HG03045 (cell line): ENCODE results near the gene KCTD14.
"Not testable (repeated sequence)": the region's sequence is repeated elsewhere in the genome, so short reads cannot be mapped to it uniquely, and the experiment has no call there.

ENCODE experiments used
- ATAC-seq: cut with Tn5 transposase; IDR thresholded peaks from one replicate; pipeline ENCODE4 v1.9.1; 2021; ENCODE audit warnings: mild to moderate bottlenecking, moderate library complexity; ENCODE audit not compliant: unreplicated experiment

KCTD14 gene

DNA sequence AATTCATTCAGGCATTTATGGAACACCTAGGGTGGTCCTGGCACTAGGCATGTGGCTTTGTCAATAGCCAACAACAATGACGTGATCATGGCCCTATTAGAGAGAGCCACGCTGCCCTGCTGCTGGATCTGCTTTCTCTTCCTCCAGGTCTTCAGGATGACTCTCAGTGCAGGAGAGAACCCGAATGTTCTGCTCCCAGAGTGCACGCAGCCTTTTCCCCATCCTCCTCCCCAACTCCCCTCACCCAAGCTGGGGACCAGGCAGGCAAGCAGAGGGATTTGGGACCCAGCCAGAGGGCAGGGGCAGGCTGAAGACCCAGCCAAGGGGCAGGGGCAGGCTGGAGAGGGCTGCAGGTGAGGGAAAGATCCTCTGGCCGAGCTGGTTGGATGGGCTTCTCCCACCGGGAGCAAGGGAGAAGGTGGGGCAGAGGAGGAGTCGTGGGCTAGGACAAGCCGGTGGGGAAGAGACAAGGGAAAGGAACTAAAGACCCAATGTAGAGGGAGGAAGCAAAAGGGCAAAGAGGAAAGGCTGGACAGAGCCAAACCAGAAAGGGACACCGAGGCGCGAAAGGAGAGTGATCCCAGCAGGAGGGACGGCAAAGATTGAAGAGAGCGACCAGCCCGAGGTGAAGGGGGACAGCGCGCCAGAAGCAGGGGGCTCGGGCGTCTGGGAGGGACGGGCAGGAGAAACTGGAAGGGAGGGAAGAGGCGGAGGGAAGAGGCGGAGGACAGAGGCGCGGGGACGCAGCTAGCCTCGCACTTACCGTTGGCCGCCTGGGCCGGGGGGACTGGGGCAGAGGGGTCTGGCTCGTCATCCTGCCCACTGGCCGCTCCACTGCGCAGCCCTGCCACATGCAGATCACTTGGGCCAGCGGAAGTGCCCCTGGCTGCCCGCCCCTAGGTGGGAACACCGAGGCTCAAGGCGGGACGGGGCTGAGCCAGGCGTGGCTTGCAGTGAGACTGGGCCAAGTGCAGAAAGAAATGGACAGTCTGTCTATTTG lies at the start of gene KCTD14:
TSS of gene KCTD14 (minus strand) at position 880 of the 1,000 bp plus-strand sequence. CDS start at position 853, 27 bp downstream.
- ATAC-seq: no peak

DNA sequence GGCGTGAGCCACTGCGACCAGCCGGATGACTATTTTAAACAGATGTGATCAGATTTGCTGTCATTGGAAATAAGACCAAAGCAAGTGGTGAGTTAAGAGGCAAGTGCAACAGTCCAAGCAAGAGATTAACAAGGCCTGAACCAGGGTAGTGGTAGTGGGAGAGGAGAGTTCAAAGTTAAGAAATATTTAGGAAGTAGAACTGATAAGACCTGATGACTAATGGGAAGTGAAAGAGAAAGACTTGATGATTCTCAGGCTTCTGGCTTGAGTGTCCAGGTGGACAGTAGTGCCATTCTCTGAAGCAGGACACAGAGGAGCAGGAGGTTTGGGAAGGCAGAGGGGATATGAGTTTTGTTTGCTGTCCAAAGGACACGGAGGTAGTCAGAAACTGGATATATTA lies 49.4 kb upstream of the KCTD14 start:
- ATAC-seq: no peak

GRCh38 chr11:78071717-78072116 lies 48.6 kb upstream of the KCTD14 start:
- ATAC-seq: no peak

DNA sequence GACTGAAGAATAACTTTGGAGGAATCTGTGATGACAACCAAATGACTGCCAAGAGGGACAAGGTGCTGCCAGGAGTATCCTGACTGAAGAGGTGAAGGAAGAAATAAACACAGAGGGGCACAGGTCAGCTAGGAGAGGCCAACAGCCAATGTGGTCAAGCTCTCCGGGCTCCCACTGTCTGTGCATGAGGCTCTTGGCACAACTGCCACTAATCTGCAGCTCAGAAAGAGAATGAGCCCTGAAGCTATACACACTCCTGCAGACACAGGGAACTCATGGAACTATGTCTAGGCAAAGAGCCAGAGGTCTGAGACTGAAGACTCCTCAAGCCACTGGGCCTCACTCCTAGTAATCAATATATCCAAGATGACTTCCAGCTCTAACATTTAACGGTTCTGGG lies 47.5 kb upstream of the KCTD14 start:
- no peak for ATAC-seq

- no peak for ATAC-seq
Measured at GRCh38 chr11:78069465-78069864, 46.4 kb upstream of the KCTD14 start.

GRCh38 chr11:78067704-78068103 lies 44.6 kb upstream of the KCTD14 start:
- no peak for ATAC-seq

- no peak for ATAC-seq
Measured at GRCh38 chr11:78066471-78066870, 43.4 kb upstream of the KCTD14 start.

DNA sequence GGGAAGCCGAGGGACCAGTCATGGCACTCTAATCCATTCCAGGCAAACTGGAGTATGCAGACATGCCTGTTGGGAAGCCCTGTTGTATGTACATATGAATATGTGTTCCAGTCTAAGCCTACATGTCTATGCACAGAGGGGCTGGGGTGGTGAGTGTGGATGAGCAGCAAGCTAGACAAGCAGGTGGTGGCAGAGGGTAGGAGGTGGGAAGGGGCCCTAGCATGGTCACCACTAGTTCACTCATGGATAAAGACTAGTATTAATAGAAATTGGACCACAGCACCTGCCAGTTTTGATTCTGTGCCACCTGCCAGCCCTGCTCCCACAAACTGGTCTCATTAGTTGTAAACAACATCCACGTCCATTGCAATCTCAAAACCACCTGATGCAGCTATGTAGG lies 42.1 kb upstream of the KCTD14 start:
- ATAC-seq: no peak

DNA sequence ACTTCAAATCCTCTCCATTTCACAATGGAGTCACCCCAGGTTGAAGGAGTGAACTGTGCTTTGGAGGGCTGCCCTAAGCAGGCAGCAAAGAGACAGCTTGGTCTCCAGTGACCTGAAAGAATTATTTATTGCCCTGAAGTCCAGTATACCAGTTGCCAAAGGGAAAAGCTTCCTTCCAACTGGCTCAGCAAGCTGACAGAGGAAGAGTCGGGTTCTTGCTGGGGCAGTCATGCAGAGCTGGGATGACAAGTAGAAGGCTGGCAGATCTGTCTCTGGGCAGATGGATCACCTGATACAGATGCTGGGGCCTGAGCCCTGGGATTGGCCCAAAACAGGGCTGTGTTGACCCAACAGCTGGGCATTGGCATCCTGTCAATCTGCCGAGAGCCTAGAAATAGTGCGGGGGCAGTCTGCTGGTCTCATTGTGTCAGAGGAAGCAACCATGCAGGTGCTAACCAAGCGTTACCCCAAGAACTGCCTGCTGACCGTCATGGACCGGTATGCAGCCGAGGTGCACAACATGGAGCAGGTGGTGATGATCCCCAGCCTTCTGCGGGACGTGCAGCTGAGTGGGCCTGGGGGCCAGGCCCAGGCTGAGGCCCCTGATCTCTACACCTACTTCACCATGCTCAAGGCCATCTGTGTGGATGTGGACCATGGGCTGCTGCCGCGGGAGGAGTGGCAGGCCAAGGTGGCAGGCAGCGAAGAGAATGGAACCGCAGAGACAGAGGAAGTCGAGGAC lies 40.5 kb upstream of the KCTD14 start, which contains the start of gene THRSP:
TSS of gene THRSP (plus strand) at position 422 of the 742 bp plus-strand sequence. CDS start at position 443, 21 bp downstream.
- no peak for ATAC-seq

DNA sequence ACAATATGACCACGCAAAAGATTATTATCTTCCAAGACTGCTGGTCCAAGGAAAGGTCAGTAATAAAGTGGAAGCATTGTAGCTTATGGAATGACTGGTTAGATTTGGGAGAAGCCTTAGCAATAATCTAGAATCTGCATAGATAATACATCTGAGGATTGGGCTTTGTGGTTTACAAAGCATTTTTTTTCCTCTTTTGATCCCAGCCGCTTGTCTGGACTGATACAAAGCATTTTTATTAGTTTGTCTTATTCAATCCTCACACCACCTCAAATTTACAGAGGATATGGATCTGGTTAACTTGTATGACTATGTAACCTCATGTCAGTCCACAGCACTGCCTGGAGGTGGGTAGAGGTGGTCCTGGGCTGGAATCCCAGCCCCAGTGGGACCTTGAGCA lies 39.6 kb upstream of the KCTD14 start:
- ATAC-seq: no peak

GRCh38 chr11:78061921-78062311 lies 38.8 kb upstream of the KCTD14 start:
- ATAC-seq: no peak

DNA sequence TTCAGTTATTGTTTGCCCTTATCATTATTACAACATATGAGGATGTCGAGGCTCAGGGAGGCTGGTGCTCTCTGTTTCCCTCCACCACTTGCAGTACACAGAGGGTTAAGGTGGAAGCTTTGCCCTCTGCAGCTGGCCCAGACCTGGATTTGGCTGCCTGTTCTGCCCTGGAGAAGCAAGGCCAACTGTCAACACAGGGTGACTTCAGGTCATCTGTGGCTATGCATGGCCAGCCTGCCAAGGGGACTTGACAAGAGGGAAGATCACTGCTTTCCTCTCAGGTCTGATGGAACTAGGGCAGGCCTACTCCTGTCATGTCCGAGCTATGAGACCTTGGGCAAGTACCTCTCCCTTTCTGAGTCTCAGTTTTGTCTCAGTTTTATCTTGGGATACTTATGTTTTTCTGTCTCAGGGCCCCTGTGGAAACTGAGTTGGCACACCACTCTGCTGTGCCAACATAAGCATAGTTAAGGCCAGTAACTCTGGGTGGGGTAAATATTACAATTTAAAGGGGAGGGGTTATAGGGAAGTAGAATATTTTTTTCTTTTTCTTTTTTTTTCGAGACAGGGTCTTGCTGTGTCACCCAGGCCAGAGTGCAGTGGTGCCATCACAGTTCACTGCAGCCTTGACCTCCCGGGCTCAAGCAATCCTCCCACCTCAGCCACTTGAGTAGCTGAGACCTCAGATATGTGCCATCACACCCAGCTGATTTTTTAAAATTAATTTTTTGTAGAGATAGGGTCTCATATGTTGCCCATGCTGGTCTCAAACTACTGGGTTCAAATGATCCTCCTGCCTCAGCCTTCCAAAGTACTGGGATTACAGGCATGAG lies 38.2 kb upstream of the KCTD14 start:
- ATAC-seq: no peak

- ATAC-seq: no peak
Measured at GRCh38 chr11:78060533-78060932, 37.5 kb upstream of the KCTD14 start.

DNA sequence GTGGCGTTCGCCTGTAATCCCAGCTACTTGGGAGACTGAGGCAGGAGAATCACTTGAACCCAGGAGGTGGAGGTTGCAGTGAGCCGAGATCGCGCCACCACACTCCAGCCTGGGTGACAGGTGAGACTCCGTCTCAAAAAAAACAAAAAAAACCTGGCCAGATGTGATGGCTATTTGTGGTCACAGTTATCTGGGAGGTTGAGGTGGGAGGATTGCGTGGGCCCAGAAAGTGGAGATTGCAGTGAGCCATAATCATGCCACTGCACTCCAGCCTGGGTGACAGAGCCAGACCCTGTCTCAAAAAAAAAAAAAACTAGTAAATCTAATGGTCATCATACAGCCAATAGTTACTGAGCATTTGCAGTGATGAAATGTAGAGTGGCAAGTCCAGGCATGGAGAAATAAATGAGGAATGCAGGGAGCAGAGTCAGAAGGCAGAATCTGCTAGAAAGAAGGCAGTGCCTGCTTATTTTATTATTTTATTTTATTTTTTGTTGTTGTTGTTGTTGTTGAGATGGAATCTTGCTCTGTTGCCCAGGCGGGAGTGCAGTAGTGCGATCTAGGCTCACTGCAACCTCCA lies 36.8 kb upstream of the KCTD14 start:
- not testable (repeated sequence) for ATAC-seq

DNA sequence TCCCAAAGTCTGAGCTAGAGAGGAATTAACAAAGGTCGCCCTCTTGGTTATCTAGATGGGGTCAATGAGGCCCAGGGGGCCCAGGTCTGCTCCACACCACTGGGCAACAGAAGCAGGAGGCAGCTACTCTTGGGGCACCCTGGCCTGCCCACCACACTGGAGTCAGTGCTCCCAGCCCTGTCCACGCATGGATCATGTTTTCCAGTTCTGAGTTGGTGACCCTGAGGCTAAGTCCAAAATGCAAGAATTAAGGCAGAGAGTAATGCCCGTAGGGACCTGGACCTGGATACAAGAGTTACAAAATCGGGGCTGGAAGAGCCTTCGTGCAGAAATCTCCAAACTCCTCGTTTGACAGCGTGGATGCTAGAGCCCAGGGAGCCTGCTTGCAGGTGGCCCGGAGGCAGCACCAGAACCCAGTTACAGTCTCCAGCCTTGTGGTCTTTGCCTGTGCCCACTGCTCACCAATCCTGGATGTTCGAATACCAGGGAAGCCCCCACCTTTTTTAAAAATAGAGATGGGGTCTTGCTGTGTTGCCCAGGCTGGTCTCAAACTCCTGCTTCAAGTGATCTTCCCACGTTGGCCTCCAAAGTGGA lies 34.5 kb upstream of the KCTD14 start:
- no peak for ATAC-seq

DNA sequence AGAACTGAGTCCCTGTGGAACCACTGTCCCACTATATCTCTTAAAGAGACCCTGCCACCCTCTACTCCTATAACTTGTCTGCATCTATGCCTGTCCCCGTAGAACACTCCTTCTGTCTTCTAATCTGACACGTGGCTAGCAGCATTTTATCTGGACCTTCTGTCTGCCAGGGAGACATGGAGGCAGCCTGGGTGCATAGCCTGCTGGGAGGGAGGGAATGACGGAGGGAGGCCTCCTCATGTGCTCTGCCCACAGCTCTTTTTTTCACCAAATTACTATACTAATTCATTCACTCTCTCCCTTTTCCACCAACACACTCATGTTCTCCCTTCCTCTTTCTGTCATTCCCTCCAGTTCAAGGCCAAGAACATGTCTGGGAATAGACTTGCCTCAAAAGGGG lies 33.0 kb upstream of the KCTD14 start:
- ATAC-seq: no peak

DNA sequence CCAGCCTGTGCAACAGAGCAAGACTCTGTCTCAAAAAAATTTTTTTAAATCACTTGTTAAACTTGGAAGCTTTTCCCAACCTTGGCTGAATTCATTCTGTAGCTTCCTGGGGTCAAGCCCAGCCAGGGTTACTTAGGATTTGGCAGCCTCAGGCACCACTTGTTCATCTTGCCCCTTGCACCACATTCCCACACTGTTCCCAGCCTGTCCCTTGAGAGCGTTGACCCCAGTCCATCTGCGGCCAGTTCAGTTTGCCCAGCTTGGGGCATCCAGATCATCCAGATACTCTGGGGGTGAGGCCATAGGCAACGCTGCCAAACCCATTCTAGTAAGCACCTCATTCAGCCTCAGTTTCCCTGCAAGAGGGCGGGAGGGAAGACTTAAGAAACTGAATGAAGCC lies 31.9 kb upstream of the KCTD14 start:
- no peak for ATAC-seq

GRCh38 chr11:78050964-78051831 lies 28.1 kb upstream of the KCTD14 start:
- ATAC-seq: no peak

- no peak for ATAC-seq
Measured at GRCh38 chr11:78049348-78049747, 26.3 kb upstream of the KCTD14 start.
